OCI-LY7 (cell line): ENCODE measurements around the gene CCL14. TPM values are rescaled to one million over a fixed set of nuclear protein-coding genes. Genes with fewer than 3 reads are reported as not detected.

ENCODE experiments used
- BruUV-seq: library from RNA; stranded (reverse); fragments of 400-500 nt; replicated peaks from 2 replicates; lab custom pipeline; 2021; lab: Mats Ljungman, UMichigan
- CTCF ChIA-PET: fragments of 300-600 bp; sonication (Branson Sonifier 250); formaldehyde crosslinking; loops from one replicate; lab custom pipeline; 2022; ENCODE audit warnings: antibody characterized with exemption; ENCODE audit not compliant: unreplicated experiment; lab: Charles Lee
- POLR2A ChIA-PET: fragments of 300-600 bp; sonication (Branson Sonifier 250); formaldehyde crosslinking; loops from one replicate; lab custom pipeline; 2022; ENCODE audit warnings: antibody characterized with exemption; lab: Charles Lee
- DNase-seq: peaks from one replicate; pipeline ENCODE4 v3.0.0-alpha.2; 2015; ENCODE audit warnings: low spot score
- H2AFZ ChIP-seq: fragments of 200-600 bp; sonication (generic), shearing (Covaris generic); 2 replicates; pipeline ENCODE4 v1.6.1; 2014; ENCODE audit warnings: mild to moderate bottlenecking, antibody characterized with exemption, low read length, moderate library complexity
- H3K27ac ChIP-seq: fragments of 200-600 bp; sonication (generic); 2 replicates; pipeline ENCODE4 v1.5.1; 2014; ENCODE audit warnings: mixed run types, low read depth, mild to moderate bottlenecking, moderate library complexity, low read length, inconsistent platforms; ENCODE audit not compliant: poor library complexity, severe bottlenecking
- H3K36me3 ChIP-seq: fragments of 200-600 bp; sonication (generic); 2 replicates; pipeline ENCODE4 v1.6.1; 2014; ENCODE audit warnings: mild to moderate bottlenecking, antibody characterized with exemption, low read length, moderate library complexity, mixed read lengths; ENCODE audit not compliant: insufficient read depth
- H3K4me1 ChIP-seq: fragments of 200-600 bp; sonication (generic); 2 replicates; pipeline ENCODE4 v1.5.1; 2014; ENCODE audit warnings: mild to moderate bottlenecking, low read length; ENCODE audit not compliant: insufficient read depth, poor library complexity, severe bottlenecking
- H3K4me2 ChIP-seq: fragments of 200-600 bp; sonication (generic); 2 replicates; pipeline ENCODE4 v1.6.1; 2014; ENCODE audit warnings: mild to moderate bottlenecking, low read length
- H3K4me3 ChIP-seq: fragments of 200-600 bp; sonication (generic); 2 replicates; pipeline ENCODE4 v1.5.1; 2014; ENCODE audit warnings: mild to moderate bottlenecking, low read depth, low read length; ENCODE audit not compliant: poor library complexity, severe bottlenecking
- H3K79me2 ChIP-seq: fragments of 200-600 bp; sonication (generic); 2 replicates; pipeline ENCODE4 v1.6.1; 2016; ENCODE audit warnings: low read depth, mild to moderate bottlenecking, low read length, moderate library complexity, mixed read lengths; ENCODE audit not compliant: insufficient read depth
- H3K9me2 ChIP-seq: fragments of 200-600 bp; sonication (generic); 2 replicates; pipeline ENCODE4 v1.6.1; 2016; ENCODE audit warnings: mild to moderate bottlenecking, low read length, mixed read lengths; ENCODE audit not compliant: insufficient read depth
- H3K9me3 ChIP-seq: fragments of 200-600 bp; sonication (generic); 2 replicates; pipeline ENCODE4 v1.6.1; 2014; ENCODE audit warnings: mild to moderate bottlenecking, mixed run types, low read length, mixed read lengths
- H4K20me1 ChIP-seq: fragments of 200-600 bp; sonication (generic); 2 replicates; pipeline ENCODE4 v1.6.1; 2014; ENCODE audit warnings: mild to moderate bottlenecking, antibody characterized with exemption, low read length, moderate library complexity, mixed read lengths; ENCODE audit not compliant: insufficient read depth
- CTCF ChIP-seq: fragments of 200-600 bp; sonication (generic); conservative IDR thresholded peaks from 2 replicates; pipeline ENCODE4 v1.5.1; 2014; ENCODE audit warnings: mild to moderate bottlenecking, antibody characterized with exemption, low read length, moderate library complexity, mixed read lengths
- EZH2phosphoT487 ChIP-seq: fragments of 200-600 bp; sonication (generic); IDR thresholded peaks from 2 replicates; pipeline ENCODE4 v1.6.1; 2018; ENCODE audit warnings: low read depth, borderline replicate concordance, mild to moderate bottlenecking, mixed run types, antibody characterized with exemption, low read length, moderate library complexity, mixed read lengths
- intact Hi-C: fragments of 100-400 bp; cut with micrococcal nuclease; formaldehyde crosslinking; loops from one replicate; pipeline ENCODE4 v1.10.0; 2022; ENCODE audit not compliant: unreplicated experiment
- total RNA-seq, 2 experiments: library from RNA; depleted of rRNA in 1 of 2; stranded (reverse); fragments of >200 nt in 1 of 2; shearing (Covaris generic) in 1 of 2; gene quantifications; 2 replicates each; pipeline ENCODE4 v1.2.3, GENCODE V29; 2014 to 2022

Gene CCL14
- total RNA-seq, 2 experiments from 2014 or later = not detected

DNA sequence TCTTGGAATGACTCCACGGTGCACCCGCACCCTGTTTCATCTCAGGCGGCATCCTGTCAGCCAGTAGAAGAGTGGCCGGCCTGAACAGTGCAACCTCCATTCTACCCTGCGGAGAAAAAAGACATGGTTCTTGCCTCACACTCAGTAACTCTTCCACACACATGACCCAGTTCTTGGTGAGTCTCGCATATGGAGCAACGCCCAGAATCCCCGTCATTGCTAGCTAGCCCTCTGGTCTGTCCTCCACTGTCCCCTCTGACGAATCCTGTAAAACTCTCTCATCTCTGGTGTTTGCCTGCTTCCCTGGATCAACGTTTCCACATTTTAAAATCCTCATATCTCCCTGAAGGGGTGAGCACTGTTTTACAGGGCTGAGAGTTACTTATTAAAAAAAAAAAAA is 51.8 kb downstream of the CCL14 start:
- POLR2A ChIA-PET = no interaction called here
- peaks cover 6% of the 10 kb centered on the region for H3K4me1 ChIP-seq
- no peaks in the 10 kb centered on the region for H3K36me3 ChIP-seq
- no peak overlapping the region for H3K27ac ChIP-seq
- CTCF ChIA-PET = no interaction called here
- no TSS peak for BruUV-seq
- TF ChIP-seq CTCF = no peak
- TF ChIP-seq EZH2phosphoT487 = no peak
- no peaks in the 10 kb centered on the region for H3K79me2 ChIP-seq
- no peaks in the 10 kb centered on the region for H4K20me1 ChIP-seq
- DNase-seq = no peak
- intact Hi-C loops = no loop called here
- no peak overlapping the region for H2AFZ ChIP-seq
- no peak overlapping the region for H3K4me3 ChIP-seq
- no peak overlapping the region for H3K4me2 ChIP-seq
- H3K9me3 ChIP-seq = no peaks in the 10 kb centered on the region
- H3K9me2 ChIP-seq = no peaks in the 10 kb centered on the region

Other genes with a start within 250 kb of the CCL14 start
- gene GAS2L2, start 233.5 kb downstream of the CCL14 start, total RNA-seq (2014; rRNA removed; shearing (Covaris generic)) = not detected in 2 replicates
- gene GAS2L2, start 233.5 kb downstream of the CCL14 start, total RNA-seq (2022) = 0.21 TPM in 1 of 2 replicates, not detected in the other
- not detected in 2 replicates for gene C17orf50, start 225.8 kb downstream of the CCL14 start, total RNA-seq (2014; rRNA removed; shearing (Covaris generic))
- not detected in 2 replicates for gene C17orf50, start 225.8 kb downstream of the CCL14 start, total RNA-seq (2022)
- not detected in 2 replicates for gene MMP28, start 191.1 kb downstream of the CCL14 start, total RNA-seq (2014; rRNA removed; shearing (Covaris generic))
- not detected in 2 replicates for gene MMP28, start 191.1 kb downstream of the CCL14 start, total RNA-seq (2022)
- gene TAF15, start 177.2 kb downstream of the CCL14 start, total RNA-seq (2014; rRNA removed; shearing (Covaris generic)) = 61.9 and 65.9 TPM in 2 replicates
- 256 and 279 TPM in 2 replicates for gene TAF15, start 177.2 kb downstream of the CCL14 start, total RNA-seq (2022)
- not detected in 2 replicates for gene HEATR9, start 117.8 kb downstream of the CCL14 start, total RNA-seq (2014; rRNA removed; shearing (Covaris generic))
- gene HEATR9, start 117.8 kb downstream of the CCL14 start, total RNA-seq (2022) = not detected in 2 replicates
- gene CCL5, start 106.4 kb downstream of the CCL14 start, total RNA-seq (2014; rRNA removed; shearing (Covaris generic)) = not detected in 2 replicates
- 0.41 and 0.88 TPM in 2 replicates for gene CCL5, start 106.4 kb downstream of the CCL14 start, total RNA-seq (2022)
- 3.3 and 4.1 TPM in 2 replicates for gene RDM1, start 56.0 kb downstream of the CCL14 start, total RNA-seq (2014; rRNA removed; shearing (Covaris generic))
- gene RDM1, start 56.0 kb downstream of the CCL14 start, total RNA-seq (2022) = 11.0 and 16.4 TPM in 2 replicates
- gene LYZL6, start 43.0 kb downstream of the CCL14 start, total RNA-seq (2014; rRNA removed; shearing (Covaris generic)) = not detected in 2 replicates
- not detected in 2 replicates for gene LYZL6, start 43.0 kb downstream of the CCL14 start, total RNA-seq (2022)
- gene CCL16, start 5.2 kb downstream of the CCL14 start, total RNA-seq (2014; rRNA removed; shearing (Covaris generic)) = not detected in 2 replicates
- gene CCL16, start 5.2 kb downstream of the CCL14 start, total RNA-seq (2022) = not detected in 2 replicates
- not detected in 2 replicates for gene CCL15, start 14.8 kb upstream of the CCL14 start, total RNA-seq (2014; rRNA removed; shearing (Covaris generic))
- gene CCL15, start 14.8 kb upstream of the CCL14 start, total RNA-seq (2022) = not detected in 2 replicates
- not detected in 2 replicates for gene CCL23, start 31.2 kb upstream of the CCL14 start, total RNA-seq (2014; rRNA removed; shearing (Covaris generic))
- gene CCL23, start 31.2 kb upstream of the CCL14 start, total RNA-seq (2022) = not detected in 2 replicates
- not detected in 2 replicates for gene CCL18, start 77.5 kb upstream of the CCL14 start, total RNA-seq (2014; rRNA removed; shearing (Covaris generic))
- gene CCL18, start 77.5 kb upstream of the CCL14 start, total RNA-seq (2022) = not detected in 2 replicates
- not detected in 2 replicates for gene CCL3, start 103.4 kb upstream of the CCL14 start, total RNA-seq (2014; rRNA removed; shearing (Covaris generic))
- gene CCL3, start 103.4 kb upstream of the CCL14 start, total RNA-seq (2022) = not detected in 2 replicates
- gene CCL4, start 117.1 kb upstream of the CCL14 start, total RNA-seq (2014; rRNA removed; shearing (Covaris generic)) = 0.09 TPM in 1 of 2 replicates, not detected in the other
- gene CCL4, start 117.1 kb upstream of the CCL14 start, total RNA-seq (2022) = not detected in 2 replicates
- gene TBC1D3B, start 189.9 kb upstream of the CCL14 start, total RNA-seq (2014; rRNA removed; shearing (Covaris generic)) = 1.5 and 3.0 TPM in 2 replicates
- gene TBC1D3B, start 189.9 kb upstream of the CCL14 start, total RNA-seq (2022) = 12.8 and 13.8 TPM in 2 replicates
- 0.10 TPM in 1 of 2 replicates, not detected in the other for gene CCL3L1, start 210.0 kb upstream of the CCL14 start, total RNA-seq (2014; rRNA removed; shearing (Covaris generic))
- 0.44 TPM in 1 of 2 replicates, not detected in the other for gene CCL3L1, start 210.0 kb upstream of the CCL14 start, total RNA-seq (2022)
- gene CCL4L2, start 224.3 kb upstream of the CCL14 start, total RNA-seq (2014; rRNA removed; shearing (Covaris generic)) = 0.50 TPM in 1 of 2 replicates, not detected in the other
- not detected in 2 replicates for gene CCL4L2, start 224.3 kb upstream of the CCL14 start, total RNA-seq (2022)